ENCODE results near the gene DDX54. TPM values are rescaled to one million over a fixed set of nuclear protein-coding genes. Genes with fewer than 3 reads are reported as not detected.

Gene DDX54
- total RNA-seq, 1 donor from 2014 or later, result 112 TPM

DNA sequence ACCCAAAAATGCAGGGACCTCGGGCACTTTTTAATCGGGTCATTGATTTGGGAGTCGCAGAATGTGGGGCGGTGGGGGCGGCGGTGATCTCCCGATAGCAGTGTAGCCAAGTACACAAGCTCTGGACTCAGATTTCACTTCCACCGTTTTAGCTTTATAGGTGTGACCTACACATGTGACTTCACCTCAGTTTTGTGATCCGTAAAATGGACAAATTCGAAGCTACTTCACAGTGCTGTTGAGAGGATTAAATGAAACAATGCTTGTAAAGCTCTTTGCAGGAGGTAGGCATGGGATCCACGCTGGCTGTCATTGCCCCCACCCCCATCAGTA, 721 bp upstream of the DDX54 start:
- no peak for DNase-seq (ENCODE audit: low read depth)
- TF ChIP-seq, protein P1, sequence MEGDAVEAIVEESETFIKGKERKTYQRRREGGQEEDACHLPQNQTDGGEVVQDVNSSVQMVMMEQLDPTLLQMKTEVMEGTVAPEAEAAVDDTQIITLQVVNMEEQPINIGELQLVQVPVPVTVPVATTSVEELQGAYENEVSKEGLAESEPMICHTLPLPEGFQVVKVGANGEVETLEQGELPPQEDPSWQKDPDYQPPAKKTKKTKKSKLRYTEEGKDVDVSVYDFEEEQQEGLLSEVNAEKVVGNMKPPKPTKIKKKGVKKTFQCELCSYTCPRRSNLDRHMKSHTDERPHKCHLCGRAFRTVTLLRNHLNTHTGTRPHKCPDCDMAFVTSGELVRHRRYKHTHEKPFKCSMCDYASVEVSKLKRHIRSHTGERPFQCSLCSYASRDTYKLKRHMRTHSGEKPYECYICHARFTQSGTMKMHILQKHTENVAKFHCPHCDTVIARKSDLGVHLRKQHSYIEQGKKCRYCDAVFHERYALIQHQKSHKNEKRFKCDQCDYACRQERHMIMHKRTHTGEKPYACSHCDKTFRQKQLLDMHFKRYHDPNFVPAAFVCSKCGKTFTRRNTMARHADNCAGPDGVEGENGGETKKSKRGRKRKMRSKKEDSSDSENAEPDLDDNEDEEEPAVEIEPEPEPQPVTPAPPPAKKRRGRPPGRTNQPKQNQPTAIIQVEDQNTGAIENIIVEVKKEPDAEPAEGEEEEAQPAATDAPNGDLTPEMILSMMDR (conservative IDR thresholded peaks at IDR 0.05; ENCODE audit: low read depth, low read length), result no peak
- H3K4me3 ChIP-seq (ENCODE audit: low read depth, low read length), result peak overlapping the region; percentile 91

DNA sequence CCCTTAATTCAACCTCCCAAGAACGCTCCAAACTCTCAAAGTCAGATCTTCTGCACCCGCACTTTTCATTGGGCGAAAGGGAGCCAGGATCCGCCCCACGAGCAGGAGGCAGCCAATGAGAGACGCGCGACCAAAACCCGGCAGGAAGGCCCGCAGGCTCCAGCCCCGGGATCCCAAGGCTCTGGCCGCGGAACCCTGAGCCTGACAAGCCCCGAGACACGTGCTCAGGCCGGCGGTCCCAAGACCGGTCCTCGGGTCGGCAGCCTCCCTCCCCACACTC, 438 bp downstream of the DDX54 start:
- DNase-seq (ENCODE audit: low read depth), result peak; percentile 55
- TF ChIP-seq, protein P1 (conservative IDR thresholded peaks at IDR 0.05; ENCODE audit: low read depth, low read length), result no peak
- H3K4me3 ChIP-seq (ENCODE audit: low read depth, low read length), result peak overlapping the region; percentile 91

DNA sequence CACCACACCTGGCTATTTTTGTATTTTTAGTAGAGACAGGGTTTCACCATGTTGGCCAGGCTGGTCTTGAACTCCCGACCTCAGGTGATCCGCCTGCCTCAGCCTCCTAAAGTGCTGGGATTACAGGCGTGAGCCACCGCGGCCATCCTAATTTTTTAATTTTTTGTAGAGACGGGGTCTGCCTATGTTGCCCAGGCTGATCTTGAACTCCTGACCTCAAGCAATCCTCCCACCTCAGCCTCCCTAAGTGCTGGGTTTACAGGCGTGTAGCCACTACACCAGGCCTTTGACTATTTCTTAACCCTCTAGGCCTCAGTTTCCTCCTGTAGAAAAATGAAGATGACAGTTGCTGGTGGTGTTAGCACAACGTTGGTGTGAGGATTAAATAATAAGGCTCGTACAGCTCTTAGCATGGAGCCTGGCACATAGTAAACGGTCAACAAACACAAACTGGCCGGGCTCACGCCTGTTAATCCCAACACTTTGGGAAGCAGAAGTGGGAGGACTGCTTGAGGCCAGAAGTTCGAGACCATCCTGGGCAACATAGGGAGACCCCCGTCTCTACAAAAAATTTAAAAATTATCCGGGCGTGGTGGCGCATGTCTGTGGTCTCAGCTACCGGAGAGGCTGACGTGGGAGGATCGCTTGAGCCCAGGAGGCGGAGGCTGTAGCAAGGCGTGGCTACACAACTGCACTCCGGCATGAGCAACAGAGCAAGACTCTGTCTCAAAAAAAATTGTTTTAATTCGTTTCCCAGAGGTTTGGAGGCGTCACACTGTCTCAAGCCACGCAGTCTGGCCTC, 979 bp downstream of the DDX54 start:
- H3K4me3 ChIP-seq (ENCODE audit: low read depth, low read length), result peak overlapping the region; percentile 91
- no peak for DNase-seq (ENCODE audit: low read depth)
- TF ChIP-seq, protein P1 (conservative IDR thresholded peaks at IDR 0.05; ENCODE audit: low read depth, low read length), result no peak

DNA sequence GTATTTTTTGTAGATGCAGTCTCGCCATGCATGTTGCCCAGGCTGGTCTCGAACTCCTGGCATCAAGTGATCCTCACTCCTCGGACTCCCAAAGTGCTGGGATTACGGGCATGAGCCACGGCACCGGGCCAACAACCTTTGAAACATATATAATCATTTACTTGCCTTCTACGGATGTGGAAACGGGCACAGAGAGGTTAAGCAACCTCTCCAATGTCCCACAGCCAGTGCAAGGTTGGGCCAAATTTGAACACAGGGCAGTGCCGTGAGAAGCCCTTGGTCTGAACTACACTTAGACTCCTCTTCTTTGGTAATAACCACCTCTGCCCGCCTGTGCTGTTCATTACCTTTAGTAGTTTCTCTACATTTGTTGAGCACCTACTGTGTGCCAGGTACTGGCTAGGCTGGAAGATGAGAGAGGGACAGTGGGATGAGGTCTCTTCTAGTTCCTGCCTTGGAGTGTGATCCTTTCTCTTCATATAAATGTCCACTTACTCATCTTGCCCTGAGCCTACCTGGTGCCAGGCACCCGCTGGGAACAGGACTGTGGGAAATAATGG, 2.2 kb downstream of the DDX54 start:
- TF ChIP-seq, protein P1 (conservative IDR thresholded peaks at IDR 0.05; ENCODE audit: low read depth, low read length), result no peak
- no peak overlapping the region for H3K4me3 ChIP-seq (ENCODE audit: low read depth, low read length)
- DNase-seq (ENCODE audit: low read depth), result no peak

DNA sequence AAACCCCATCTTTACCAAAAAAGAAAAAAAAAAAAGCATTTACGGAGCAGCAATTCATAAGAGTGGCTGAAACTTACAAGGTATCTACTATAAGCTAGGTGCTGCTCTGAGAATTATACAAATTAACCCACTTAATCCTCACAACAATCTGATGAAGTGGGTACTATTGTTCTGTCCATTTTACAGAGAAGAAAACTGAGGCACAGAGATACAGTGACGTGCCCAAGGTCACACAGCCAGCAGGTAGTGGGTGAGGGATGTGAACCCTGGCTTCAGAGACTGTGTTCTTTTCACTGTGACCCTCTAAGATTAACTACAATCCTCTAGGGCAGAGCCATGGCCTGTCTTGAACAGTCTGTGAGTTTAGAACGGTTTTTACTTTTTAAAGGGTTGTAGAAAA, 3.3 kb downstream of the DDX54 start:
- TF ChIP-seq, protein P1 (conservative IDR thresholded peaks at IDR 0.05; ENCODE audit: low read depth, low read length), result no peak
- no peak overlapping the region for H3K4me3 ChIP-seq (ENCODE audit: low read depth, low read length)
- no peak for DNase-seq (ENCODE audit: low read depth)

DNA sequence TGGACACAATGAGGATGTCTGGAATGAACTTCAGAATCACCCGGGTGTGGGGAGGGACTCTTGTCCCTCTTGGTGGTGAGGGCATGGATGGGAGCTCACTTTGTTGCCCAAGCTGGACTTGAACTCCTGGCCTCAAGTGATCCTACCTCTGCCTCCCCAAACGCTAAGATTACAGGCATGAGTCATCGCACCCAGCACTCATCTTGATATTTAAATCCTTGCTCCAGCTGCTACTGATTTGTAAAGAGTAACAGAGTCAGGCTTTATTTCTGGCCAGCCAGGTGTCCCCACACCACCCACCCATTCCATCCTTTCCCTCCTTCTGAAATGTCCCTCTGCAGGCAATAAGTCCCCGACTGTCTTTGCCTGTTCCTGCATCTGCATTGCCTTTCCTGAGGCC, 4.9 kb downstream of the DDX54 start:
- TF ChIP-seq, protein P1 (conservative IDR thresholded peaks at IDR 0.05; ENCODE audit: low read depth, low read length), result no peak
- H3K4me3 ChIP-seq (ENCODE audit: low read depth, low read length), result no peak overlapping the region
- no peak for DNase-seq (ENCODE audit: low read depth)

DNA sequence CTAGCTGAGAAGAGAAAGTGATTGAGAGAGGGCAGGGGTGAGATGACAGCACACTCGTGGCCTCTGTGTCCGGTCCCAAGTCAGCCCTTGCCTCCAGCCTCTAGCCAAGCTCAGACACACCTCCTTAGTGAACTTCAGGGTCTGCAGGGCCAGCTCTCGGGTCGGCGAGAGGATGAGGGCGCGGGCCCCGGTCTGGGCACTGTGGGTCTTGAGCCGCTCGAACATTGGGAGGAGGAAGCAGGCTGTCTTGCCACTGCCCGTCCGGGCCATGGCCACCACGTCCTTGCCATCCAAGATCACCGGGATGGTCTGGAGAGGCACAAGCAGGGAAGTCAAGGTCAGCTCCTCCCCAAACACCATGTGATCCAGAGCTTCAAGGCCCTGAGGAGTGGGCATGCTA, 6.3 kb downstream of the DDX54 start:
- no peak overlapping the region for H3K4me3 ChIP-seq (ENCODE audit: low read depth, low read length)
- no peak for DNase-seq (ENCODE audit: low read depth)

More for the DNA sequence above, 6.3 kb downstream of the DDX54 start:
- TF ChIP-seq, protein P1 (conservative IDR thresholded peaks at IDR 0.05; ENCODE audit: low read depth, low read length), result no peak
